ENCODE measurements around the gene ASIC4. TPM values are rescaled to one million over a fixed set of nuclear protein-coding genes. Genes with fewer than 3 reads are reported as not detected.

ASIC4 gene
- total and polyA plus RNA-seq, 2 of the 13 experiments (the other 11 are each of a cell fraction or from before 2014, with no cell fraction given) = 0.03 TPM; not detected in 1

DNA sequence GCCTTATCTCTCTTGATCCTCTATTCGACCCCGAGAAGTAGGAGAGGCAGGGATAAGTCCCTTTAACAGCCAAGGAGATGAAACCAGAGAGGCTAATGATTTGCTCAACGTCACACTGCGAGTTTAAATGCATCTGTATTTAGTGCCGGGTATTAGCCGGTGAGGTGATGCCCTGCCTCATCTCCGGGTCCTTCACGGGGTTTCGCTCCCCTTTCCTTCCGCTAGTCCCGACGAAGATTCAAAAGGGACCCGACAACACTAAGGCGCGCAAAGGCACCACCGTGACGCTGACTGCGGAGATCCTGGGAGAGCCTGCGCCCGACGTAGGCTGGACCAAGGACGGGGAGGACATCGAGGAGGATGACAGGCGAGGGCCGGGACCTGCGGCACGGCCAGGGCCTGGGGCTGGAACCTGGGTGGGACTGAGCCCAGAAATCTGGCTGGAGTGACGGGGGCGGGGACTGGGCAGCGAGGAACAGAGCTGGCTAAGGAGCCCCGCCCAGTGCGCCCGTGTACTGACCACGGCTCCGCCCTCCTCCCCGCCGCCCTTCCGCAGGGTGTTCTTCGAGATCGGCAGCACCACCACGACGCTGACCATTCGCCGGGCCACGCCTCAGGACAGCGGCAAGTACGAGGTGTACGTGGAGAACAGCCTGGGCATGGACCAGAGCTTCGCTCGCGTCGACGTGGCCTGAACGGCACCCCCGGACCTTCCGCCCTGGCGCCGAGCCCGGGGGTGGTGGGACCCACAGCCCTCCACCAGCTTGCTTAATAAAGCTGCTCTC lies 16.6 kb upstream of the ASIC4 start (continued):
- TF ChIP-seq, protein P1, sequence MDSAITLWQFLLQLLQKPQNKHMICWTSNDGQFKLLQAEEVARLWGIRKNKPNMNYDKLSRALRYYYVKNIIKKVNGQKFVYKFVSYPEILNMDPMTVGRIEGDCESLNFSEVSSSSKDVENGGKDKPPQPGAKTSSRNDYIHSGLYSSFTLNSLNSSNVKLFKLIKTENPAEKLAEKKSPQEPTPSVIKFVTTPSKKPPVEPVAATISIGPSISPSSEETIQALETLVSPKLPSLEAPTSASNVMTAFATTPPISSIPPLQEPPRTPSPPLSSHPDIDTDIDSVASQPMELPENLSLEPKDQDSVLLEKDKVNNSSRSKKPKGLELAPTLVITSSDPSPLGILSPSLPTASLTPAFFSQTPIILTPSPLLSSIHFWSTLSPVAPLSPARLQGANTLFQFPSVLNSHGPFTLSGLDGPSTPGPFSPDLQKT (CRISPR knock-in tag; IDR thresholded peaks at IDR 0.05; ENCODE audit: borderline replicate concordance) = no peak
- TF ChIP-seq NCOA5 (CRISPR knock-in tag; IDR thresholded peaks at IDR 0.05) = no peak
- TF ChIP-seq HNRNPK (IDR thresholded peaks at IDR 0.05; ENCODE audit: low read depth, low read length, poor library complexity, severe bottlenecking) = peak; percentile 48
- TF ChIP-seq, protein P2, sequence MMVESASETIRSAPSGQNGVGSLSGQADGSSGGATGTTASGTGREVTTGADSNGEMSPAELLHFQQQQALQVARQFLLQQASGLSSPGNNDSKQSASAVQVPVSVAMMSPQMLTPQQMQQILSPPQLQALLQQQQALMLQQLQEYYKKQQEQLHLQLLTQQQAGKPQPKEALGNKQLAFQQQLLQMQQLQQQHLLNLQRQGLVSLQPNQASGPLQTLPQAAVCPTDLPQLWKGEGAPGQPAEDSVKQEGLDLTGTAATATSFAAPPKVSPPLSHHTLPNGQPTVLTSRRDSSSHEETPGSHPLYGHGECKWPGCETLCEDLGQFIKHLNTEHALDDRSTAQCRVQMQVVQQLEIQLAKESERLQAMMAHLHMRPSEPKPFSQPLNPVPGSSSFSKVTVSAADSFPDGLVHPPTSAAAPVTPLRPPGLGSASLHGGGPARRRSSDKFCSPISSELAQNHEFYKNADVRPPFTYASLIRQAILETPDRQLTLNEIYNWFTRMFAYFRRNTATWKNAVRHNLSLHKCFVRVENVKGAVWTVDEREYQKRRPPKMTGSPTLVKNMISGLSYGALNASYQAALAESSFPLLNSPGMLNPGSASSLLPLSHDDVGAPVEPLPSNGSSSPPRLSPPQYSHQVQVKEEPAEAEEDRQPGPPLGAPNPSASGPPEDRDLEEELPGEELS (CRISPR knock-in tag; IDR thresholded peaks at IDR 0.05) = peak; percentile 26; the same call in 1 of the 2 replicates
- no peak for TF ChIP-seq SP1 (IDR thresholded peaks at IDR 0.05)
- TF ChIP-seq SP1 (CRISPR knock-in tag; IDR thresholded peaks at IDR 0.05) = peak; percentile 77
- 0 out of 2 replicates have a peak, but pooled peaks have one; percentile 81 for TF ChIP-seq MYNN (CRISPR knock-in tag; IDR thresholded peaks at IDR 0.05; ENCODE audit: low read depth)
- no peak for TF ChIP-seq RAD51 (IDR thresholded peaks at IDR 0.05; ENCODE audit: borderline replicate concordance)
- no peak for TF ChIP-seq TBP (CRISPR knock-in tag; IDR thresholded peaks at IDR 0.05)
- TF ChIP-seq ZNF101 (CRISPR knock-in tag; IDR thresholded peaks at IDR 0.05; ENCODE audit: borderline replicate concordance, low read depth) = no peak
- no peak; the same call in 1 of the 2 replicates for TF ChIP-seq ZNF761 (CRISPR knock-in tag; conservative IDR thresholded peaks at IDR 0.05)
- no peak for TF ChIP-seq ZNF607 (CRISPR knock-in tag; IDR thresholded peaks at IDR 0.05; ENCODE audit: borderline replicate concordance)
- TF ChIP-seq, protein P3, sequence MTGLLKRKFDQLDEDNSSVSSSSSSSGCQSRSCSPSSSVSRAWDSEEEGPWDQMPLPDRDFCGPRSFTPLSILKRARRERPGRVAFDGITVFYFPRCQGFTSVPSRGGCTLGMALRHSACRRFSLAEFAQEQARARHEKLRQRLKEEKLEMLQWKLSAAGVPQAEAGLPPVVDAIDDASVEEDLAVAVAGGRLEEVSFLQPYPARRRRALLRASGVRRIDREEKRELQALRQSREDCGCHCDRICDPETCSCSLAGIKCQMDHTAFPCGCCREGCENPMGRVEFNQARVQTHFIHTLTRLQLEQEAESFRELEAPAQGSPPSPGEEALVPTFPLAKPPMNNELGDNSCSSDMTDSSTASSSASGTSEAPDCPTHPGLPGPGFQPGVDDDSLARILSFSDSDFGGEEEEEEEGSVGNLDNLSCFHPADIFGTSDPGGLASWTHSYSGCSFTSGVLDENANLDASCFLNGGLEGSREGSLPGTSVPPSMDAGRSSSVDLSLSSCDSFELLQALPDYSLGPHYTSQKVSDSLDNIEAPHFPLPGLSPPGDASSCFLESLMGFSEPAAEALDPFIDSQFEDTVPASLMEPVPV (CRISPR knock-in tag; IDR thresholded peaks at IDR 0.05) = no peak; the same call in 1 of the 2 replicates
- TF ChIP-seq ZNF343 (CRISPR knock-in tag; IDR thresholded peaks at IDR 0.05) = no peak
- TF ChIP-seq ZNF143 (CRISPR knock-in tag; IDR thresholded peaks at IDR 0.05) = no peak
- TF ChIP-seq ZNF207 (IDR thresholded peaks at IDR 0.05; ENCODE audit: borderline replicate concordance) = no peak
- TF ChIP-seq CEBPZ (IDR thresholded peaks at IDR 0.05; ENCODE audit: low read length) = no peak
- TF ChIP-seq, protein P4, sequence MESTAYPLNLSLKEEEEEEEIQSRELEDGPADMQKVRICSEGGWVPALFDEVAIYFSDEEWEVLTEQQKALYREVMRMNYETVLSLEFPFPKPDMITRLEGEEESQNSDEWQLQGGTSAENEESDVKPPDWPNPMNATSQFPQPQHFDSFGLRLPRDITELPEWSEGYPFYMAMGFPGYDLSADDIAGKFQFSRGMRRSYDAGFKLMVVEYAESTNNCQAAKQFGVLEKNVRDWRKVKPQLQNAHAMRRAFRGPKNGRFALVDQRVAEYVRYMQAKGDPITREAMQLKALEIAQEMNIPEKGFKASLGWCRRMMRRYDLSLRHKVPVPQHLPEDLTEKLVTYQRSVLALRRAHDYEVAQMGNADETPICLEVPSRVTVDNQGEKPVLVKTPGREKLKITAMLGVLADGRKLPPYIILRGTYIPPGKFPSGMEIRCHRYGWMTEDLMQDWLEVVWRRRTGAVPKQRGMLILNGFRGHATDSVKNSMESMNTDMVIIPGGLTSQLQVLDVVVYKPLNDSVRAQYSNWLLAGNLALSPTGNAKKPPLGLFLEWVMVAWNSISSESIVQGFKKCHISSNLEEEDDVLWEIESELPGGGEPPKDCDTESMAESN (CRISPR knock-in tag; conservative IDR thresholded peaks at IDR 0.05) = 0 out of 2 replicates have a peak, but pooled peaks have one; percentile 16

Measured in HepG2 (cell line).